ENCODE measurements around the gene DHDDS.
A peak's percentile ranks its signal among the peaks of the same experiment; 100 is the strongest.
"Not testable (repeated sequence)": the region's sequence is repeated elsewhere in the genome, so short reads cannot be mapped to it uniquely, and the experiment has no call there.

The DHDDS gene

GRCh38 chr1:26498894-26499293 lies 66.8 kb downstream of the DHDDS start:
- no peak overlapping the region for H3K27ac Mint-ChIP-seq
- no peaks in the 10 kb centered on the region for H3K27me3 Mint-ChIP-seq
- H3K36me3 Mint-ChIP-seq (ENCODE audit: insufficient read depth), result peaks cover 11% of the 10 kb centered on the region
- ATAC-seq (replicated peaks) (no peak), DNase-seq (no peak)
- H3K9me3 Mint-ChIP-seq, result no peaks in the 10 kb centered on the region
- peaks cover 0 to 8% of the 10 kb centered on the region in 2 donors for H3K4me1 Mint-ChIP-seq (ENCODE audit: low read depth in 2 of 2)
- no peak overlapping the region for H3K4me3 Mint-ChIP-seq

DNA sequence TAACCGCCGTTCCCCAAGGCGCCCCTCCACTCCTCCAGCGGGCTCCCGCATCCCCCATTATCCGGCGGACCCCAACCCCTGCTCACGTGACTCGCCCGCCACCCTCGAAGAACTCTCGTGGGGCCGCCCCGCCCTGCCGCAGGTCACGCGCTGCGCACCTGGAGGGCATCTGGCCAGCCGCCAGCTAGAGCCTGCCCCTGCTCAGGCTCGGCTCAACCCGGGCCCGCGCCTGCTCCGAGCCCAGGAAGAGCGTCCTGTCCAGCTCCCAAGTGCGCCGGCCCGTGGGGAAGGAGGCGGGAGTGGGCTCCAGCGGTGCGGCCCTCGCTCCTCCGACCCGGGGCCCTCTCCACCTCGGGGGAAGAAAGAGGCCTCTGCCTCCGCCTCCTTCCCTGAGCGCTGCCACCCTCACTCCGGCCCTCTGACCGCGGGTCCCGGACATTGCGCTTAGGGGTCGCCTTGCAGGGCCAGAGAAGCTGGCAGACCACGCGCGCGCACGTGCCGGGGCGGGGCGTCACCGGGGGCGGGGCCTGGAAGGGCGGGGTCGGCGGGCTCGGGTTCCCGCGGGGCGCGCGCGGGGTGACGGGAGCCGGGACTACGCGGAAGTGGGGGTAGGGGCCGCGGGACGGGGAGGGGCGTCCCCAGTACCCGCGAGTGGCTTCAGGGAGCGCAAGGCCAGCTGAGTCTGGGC lies 68.5 kb downstream of the DHDDS start:
- H3K4me3 Mint-ChIP-seq, result peak overlapping the region; percentile 81
- H3K27me3 Mint-ChIP-seq, result no peaks in the 10 kb centered on the region
- no peaks in the 10 kb centered on the region for H3K9me3 Mint-ChIP-seq
- peak; percentile 73 for ATAC-seq (replicated peaks)
- peak overlapping the region; percentile 62 to 77 for H3K27ac Mint-ChIP-seq
- DNase-seq, result peak; percentile 81 to 86 (median 83)
- H3K4me1 Mint-ChIP-seq (ENCODE audit: low read depth in 2 of 2), result peaks cover 0 to 8% of the 10 kb centered on the region in 2 donors
- peaks cover 11% of the 10 kb centered on the region for H3K36me3 Mint-ChIP-seq (ENCODE audit: insufficient read depth)

DNA sequence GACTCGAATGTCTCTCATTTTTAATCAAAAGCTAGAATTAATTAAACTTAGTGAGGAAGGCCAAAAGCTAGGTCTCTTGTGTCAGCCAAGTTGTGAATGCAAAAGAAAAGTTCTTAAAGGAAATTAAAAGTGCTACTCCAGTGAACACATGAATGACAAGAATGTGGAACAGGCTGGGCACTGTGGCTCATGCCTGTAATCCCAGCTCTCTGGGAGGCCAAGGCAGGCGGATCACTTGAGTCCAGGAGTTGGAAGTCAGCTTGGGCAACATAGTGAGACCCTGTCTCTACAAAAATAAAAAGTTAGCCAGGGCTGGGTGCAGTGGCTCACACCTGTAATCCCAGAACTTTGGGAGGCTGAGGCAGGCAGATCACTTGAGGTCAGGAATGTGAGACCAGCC lies 78.6 kb downstream of the DHDDS start:
- H3K36me3 Mint-ChIP-seq (ENCODE audit: insufficient read depth); H3K4me3 Mint-ChIP-seq; ATAC-seq (replicated peaks); H3K27ac Mint-ChIP-seq; H3K4me1 Mint-ChIP-seq (ENCODE audit: low read depth in 2 of 2); H3K27me3 Mint-ChIP-seq; H3K9me3 Mint-ChIP-seq; DNase-seq: not testable (repeated sequence)

- H3K9me3 Mint-ChIP-seq; H3K27ac Mint-ChIP-seq; H3K27me3 Mint-ChIP-seq; DNase-seq; H3K36me3 Mint-ChIP-seq (ENCODE audit: insufficient read depth); H3K4me1 Mint-ChIP-seq (ENCODE audit: low read depth in 2 of 2); ATAC-seq (replicated peaks); H3K4me3 Mint-ChIP-seq: not testable (repeated sequence)
Observed at GRCh38 chr1:26515836-26516235, 83.7 kb downstream of the DHDDS start.

- ATAC-seq (replicated peaks) (no peak), DNase-seq (no peak)
- Mint-ChIP-seq H3K36me3 (ENCODE audit: insufficient read depth) (no peaks in the 10 kb centered on the region), H3K9me3 (no peaks in the 10 kb centered on the region), H3K27me3 (peaks cover 7 to 8% of the 10 kb centered on the region in 2 donors), H3K4me1 (ENCODE audit: low read depth in 2 of 2) (no peaks in the 10 kb centered on the region), H3K4me3 (no peak overlapping the region), H3K27ac (no peak overlapping the region)
Observed at GRCh38 chr1:26516987-26517765, 85.1 kb downstream of the DHDDS start.

DNA sequence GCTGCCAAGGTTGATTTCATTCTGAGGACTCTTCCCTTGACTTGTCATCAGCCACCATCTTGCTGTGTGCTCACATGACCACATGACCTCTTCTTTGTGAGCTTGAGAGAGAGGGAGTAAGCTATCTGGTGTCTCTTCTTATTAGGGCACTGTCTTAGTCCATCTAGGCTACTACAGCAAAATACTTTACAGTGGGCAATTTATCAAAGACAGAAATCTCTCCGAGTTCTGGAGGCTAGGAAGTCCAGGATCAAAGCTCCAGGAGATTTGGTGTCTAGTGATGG lies 85.6 kb downstream of the DHDDS start:
- Mint-ChIP-seq H3K4me1 (ENCODE audit: low read depth in 2 of 2) (no peaks in the 10 kb centered on the region), H3K27me3 (peaks cover 7 to 8% of the 10 kb centered on the region in 2 donors)
- no peak for ATAC-seq (replicated peaks)

DNA sequence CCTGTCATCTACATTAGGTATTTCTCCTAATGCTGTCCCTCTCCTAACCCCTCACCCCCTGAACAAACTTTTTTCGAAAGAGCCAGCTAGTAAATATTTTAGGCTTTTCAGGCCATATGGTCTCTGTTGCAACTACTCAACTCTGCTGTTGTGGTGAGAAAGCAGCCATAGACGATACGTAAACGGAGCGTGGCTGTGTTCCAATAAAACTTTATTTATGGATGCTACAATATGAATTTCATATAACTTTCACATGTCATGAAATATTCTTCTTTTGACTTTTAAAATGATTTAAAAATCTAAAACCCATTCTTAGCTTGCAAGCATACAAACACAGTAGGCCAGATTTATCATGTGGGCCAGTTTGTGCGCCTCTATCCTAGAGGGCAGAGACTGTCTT lies 86.2 kb downstream of the DHDDS start:
- Mint-ChIP-seq H3K27ac (peak overlapping the region in 1 of 2 donors; percentile 20), H3K9me3 (no peaks in the 10 kb centered on the region), H3K36me3 (ENCODE audit: insufficient read depth) (no peaks in the 10 kb centered on the region), H3K27me3 (peaks cover 7 to 8% of the 10 kb centered on the region in 2 donors), H3K4me1 (ENCODE audit: low read depth in 2 of 2) (no peaks in the 10 kb centered on the region), H3K4me3 (no peak overlapping the region)
- no peak for DNase-seq
- ATAC-seq (replicated peaks), result no peak

More for the DNA sequence above, 85.6 kb downstream of the DHDDS start:
- Mint-ChIP-seq H3K36me3 (ENCODE audit: insufficient read depth) (no peaks in the 10 kb centered on the region), H3K4me3 (no peak overlapping the region), H3K27ac (no peak overlapping the region), H3K9me3 (no peaks in the 10 kb centered on the region)
- DNase-seq, result no peak

DNA sequence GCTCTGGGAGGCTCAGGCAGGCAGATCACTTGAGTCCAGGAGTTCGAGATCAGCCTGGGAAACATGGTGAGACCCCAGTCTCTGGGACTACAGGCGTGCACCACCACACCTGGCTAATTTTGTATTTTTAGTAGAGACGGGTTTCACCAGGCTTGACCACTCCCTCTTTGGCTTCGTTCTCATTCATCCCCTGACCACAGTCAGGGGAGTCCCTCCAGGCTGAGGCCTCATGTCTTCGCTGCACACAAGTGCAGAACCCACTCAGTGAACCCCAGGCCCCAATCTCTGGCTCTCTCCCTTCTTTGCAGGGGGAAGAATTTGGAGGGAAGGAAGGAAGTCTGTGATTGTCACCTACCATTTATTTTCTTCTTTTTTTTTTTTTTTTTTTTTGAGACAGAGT lies 88.2 kb downstream of the DHDDS start:
- Mint-ChIP-seq H3K9me3 (no peaks in the 10 kb centered on the region), H3K27me3 (peaks cover 12 to 25% of the 10 kb centered on the region in 2 donors), H3K4me3 (no peak overlapping the region), H3K27ac (no peak overlapping the region), H3K36me3 (ENCODE audit: insufficient read depth) (no peaks in the 10 kb centered on the region), H3K4me1 (ENCODE audit: low read depth in 2 of 2) (peaks cover 0 to 2% of the 10 kb centered on the region in 2 donors)
- DNase-seq, result no peak
- ATAC-seq (replicated peaks), result no peak

All from effector memory CD8-positive, alpha-beta T cell (primary cell).